GM12864 (cell line): Measurements from ENCODE around the gene PTPRT.

Experiments
- DNase-seq: peaks from one replicate; pipeline ENCODE4 v3.0.0-alpha.2; 2011; ENCODE audit warnings: low read depth
- H3K4me3 ChIP-seq: 2 replicates; pipeline ENCODE4 v1.5.1; 2011; ENCODE audit warnings: mild to moderate bottlenecking, low read depth, low read length, control low read depth
- CTCF ChIP-seq: IDR thresholded peaks from 2 replicates; pipeline ENCODE4 v1.5.1; 2011; ENCODE audit warnings: low read depth, mild to moderate bottlenecking, moderate library complexity, low read length, control low read depth, inconsistent platforms; ENCODE audit errors: missing control alignments

Gene PTPRT

GRCh38 chr20:42530855-42531448, 658.8 kb downstream of the PTPRT start:
- DNase-seq: no peak
- peak; percentile 75 for TF ChIP-seq CTCF
- no peak overlapping the region for H3K4me3 ChIP-seq

GRCh38 chr20:42530191-42530590, 659.5 kb downstream of the PTPRT start:
- no peak overlapping the region for H3K4me3 ChIP-seq
- no peak for TF ChIP-seq CTCF
- DNase-seq: no peak

GRCh38 chr20:42524058-42524457, 665.6 kb downstream of the PTPRT start:
- no peak overlapping the region for H3K4me3 ChIP-seq
- TF ChIP-seq CTCF: no peak
- no peak for DNase-seq

- no peak for DNase-seq
- H3K4me3 ChIP-seq: no peak overlapping the region
- TF ChIP-seq CTCF: no peak
Observed at GRCh38 chr20:42516692-42517091, 673.0 kb downstream of the PTPRT start.

- no peak for DNase-seq
- TF ChIP-seq CTCF: no peak
- H3K4me3 ChIP-seq: no peak overlapping the region
Observed at GRCh38 chr20:42510686-42511085, 679.0 kb downstream of the PTPRT start.

GRCh38 chr20:42507874-42508273, 681.8 kb downstream of the PTPRT start:
- DNase-seq: no peak
- no peak for TF ChIP-seq CTCF
- H3K4me3 ChIP-seq: no peak overlapping the region

GRCh38 chr20:42506397-42506796, 683.3 kb downstream of the PTPRT start:
- DNase-seq: no peak
- no peak for TF ChIP-seq CTCF
- no peak overlapping the region for H3K4me3 ChIP-seq
